Neural crest cell (in vitro differentiated cells): Measurements from ENCODE around the gene SIPA1L3. TPM values are rescaled to one million over a fixed set of nuclear protein-coding genes. Genes with fewer than 3 reads are reported as not detected.

Experiments used
- DNase-seq: peaks from one replicate; pipeline ENCODE4 v3.0.0; 2021; ENCODE audit warnings: low read depth, mixed read lengths, low spot score
- H3K27ac Mint-ChIP-seq: one replicate; pipeline ENCODE4 v1.8.0; 2021; ENCODE audit warnings: mild to moderate bottlenecking, mixed read lengths; ENCODE audit not compliant: unreplicated experiment
- H3K27me3 Mint-ChIP-seq: 2 replicates; pipeline ENCODE4 v1.8.0; 2021; ENCODE audit warnings: low read depth, mild to moderate bottlenecking, mixed read lengths
- H3K36me3 Mint-ChIP-seq: 2 replicates; pipeline ENCODE4 v1.8.0; 2021; ENCODE audit warnings: low read depth, mild to moderate bottlenecking, mixed read lengths
- H3K4me1 Mint-ChIP-seq: 2 replicates; pipeline ENCODE4 v1.8.0; 2021; ENCODE audit warnings: mixed read lengths
- H3K4me3 Mint-ChIP-seq: one replicate; pipeline ENCODE4 v1.8.0; 2021; ENCODE audit warnings: mild to moderate bottlenecking, mixed read lengths
- H3K9me3 Mint-ChIP-seq: 2 replicates; pipeline ENCODE4 v1.8.0; 2021; ENCODE audit warnings: mixed read lengths
- total RNA-seq: library from RNA; stranded (reverse); gene quantifications from 2 replicates; pipeline ENCODE4 v1.2.1, GENCODE V29; 2021
- TF ChIP-seq, protein P1 (sequence below): fragments of 200-600 bp; sonication (generic); conservative IDR thresholded peaks from 2 replicates; pipeline ENCODE4 v1.5.0; 2021; ENCODE audit warnings: antibody characterized with exemption, mild to moderate bottlenecking

The SIPA1L3 gene
- total RNA-seq, 1 donor from 2014 or later: 41.2 TPM

DNA sequence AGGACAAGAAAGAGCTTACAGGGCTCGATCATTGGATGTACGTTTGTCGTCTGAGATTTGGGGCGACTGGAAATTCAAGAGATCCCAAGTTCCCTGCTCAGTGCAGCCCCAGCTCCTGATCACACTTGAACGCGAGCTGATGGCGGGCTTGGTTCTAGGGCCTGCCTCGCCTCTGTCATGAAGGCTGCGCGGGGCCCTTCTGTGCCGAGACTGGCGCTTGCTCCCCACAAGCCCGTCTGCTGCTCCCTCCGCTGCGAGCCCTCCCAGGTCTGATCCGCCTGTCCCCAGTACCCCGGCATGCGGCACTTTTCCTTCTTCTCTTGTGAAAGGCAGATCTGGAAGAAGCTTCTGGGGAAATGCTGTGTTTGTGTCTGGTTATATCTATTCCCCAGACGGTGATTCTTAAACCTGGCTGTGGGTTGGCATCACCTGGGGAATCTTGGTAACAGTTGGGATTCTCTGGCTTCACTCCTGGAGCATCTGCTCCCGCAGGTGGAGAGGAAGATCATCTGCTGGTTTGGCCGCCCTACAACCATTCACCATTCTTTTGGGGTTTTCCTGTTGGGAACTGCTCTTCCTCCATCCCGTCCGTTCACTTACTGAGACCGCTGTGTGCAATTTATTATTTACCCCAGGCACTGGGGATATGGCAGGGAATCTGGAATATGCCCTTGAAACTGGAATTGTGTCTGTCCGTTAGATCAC lies 43.6 kb downstream of the SIPA1L3 start:
- TF ChIP-seq, protein P1, sequence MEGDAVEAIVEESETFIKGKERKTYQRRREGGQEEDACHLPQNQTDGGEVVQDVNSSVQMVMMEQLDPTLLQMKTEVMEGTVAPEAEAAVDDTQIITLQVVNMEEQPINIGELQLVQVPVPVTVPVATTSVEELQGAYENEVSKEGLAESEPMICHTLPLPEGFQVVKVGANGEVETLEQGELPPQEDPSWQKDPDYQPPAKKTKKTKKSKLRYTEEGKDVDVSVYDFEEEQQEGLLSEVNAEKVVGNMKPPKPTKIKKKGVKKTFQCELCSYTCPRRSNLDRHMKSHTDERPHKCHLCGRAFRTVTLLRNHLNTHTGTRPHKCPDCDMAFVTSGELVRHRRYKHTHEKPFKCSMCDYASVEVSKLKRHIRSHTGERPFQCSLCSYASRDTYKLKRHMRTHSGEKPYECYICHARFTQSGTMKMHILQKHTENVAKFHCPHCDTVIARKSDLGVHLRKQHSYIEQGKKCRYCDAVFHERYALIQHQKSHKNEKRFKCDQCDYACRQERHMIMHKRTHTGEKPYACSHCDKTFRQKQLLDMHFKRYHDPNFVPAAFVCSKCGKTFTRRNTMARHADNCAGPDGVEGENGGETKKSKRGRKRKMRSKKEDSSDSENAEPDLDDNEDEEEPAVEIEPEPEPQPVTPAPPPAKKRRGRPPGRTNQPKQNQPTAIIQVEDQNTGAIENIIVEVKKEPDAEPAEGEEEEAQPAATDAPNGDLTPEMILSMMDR: no peak
- H3K4me3 Mint-ChIP-seq: no peak overlapping the region
- H3K27ac Mint-ChIP-seq: peak overlapping the region; percentile 73

DNA sequence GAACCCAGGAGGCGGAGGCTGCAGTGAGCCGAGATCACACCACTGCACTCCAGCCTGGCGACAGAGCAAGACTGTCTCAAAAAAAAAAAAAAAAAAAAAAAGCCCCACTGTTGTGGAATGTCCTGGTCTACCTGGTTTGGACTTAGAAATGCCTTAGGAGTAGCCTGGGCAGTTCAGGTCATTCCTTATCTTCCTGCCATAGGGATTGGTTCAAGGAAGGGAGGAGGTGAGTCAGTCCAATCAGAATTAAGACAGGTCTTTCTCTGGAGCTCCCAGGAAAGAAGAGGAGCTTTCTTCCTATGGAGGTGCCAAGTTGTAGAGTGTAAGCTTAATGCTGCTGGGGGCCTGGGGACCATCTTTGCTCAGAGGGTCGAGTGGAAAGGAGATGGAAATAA lies 44.8 kb downstream of the SIPA1L3 start:
- Mint-ChIP-seq H3K27ac (no peak overlapping the region), H3K27me3 (no peaks in the 10 kb centered on the region), H3K4me1 (peaks cover 35% of the 10 kb centered on the region), H3K36me3 (no peaks in the 10 kb centered on the region), H3K4me3 (no peak overlapping the region), H3K9me3 (no peaks in the 10 kb centered on the region)
- TF ChIP-seq, protein P1: no peak
- DNase-seq: no peak

More for the DNA sequence above, 43.6 kb downstream of the SIPA1L3 start:
- no peaks in the 10 kb centered on the region for H3K27me3 Mint-ChIP-seq
- peaks cover 35% of the 10 kb centered on the region for H3K4me1 Mint-ChIP-seq
- no peaks in the 10 kb centered on the region for H3K36me3 Mint-ChIP-seq
- no peak for DNase-seq
- no peaks in the 10 kb centered on the region for H3K9me3 Mint-ChIP-seq

DNA sequence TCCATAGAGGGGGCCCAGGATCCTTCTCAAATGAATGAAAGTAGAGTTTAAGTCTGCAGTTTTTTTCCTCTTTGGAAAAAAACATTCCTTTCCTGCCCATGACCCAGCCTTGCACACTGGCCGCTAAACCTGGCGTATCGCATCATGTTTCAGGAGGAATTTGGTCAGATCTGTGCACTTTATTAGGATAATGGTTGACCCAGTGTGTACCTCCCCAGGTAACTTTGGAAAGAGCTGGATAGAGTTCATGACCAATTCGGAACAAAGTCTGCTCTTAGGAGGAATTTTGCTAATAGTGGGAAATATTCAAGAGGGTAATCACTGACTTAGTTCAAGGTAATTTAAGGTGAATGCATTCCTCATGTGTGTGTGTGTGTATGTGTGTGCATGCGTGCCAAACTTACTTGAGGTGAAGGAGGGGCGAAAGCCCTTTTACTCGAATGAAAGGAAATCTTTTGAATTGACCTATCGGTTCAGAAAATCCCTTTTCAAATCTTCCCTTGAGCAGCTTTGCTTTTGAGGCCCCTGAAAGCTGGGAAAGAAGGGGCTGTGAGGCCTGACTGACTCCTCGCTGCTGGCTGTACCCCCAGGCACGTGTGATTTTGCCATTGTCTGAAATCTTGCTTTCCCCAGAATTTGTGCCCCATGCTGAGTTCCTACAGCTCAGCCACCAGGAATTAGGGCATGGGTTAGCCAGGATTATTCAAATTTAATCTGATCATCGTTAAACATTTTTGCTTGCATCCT lies 46.3 kb downstream of the SIPA1L3 start:
- H3K36me3 Mint-ChIP-seq: no peaks in the 10 kb centered on the region
- H3K9me3 Mint-ChIP-seq: no peaks in the 10 kb centered on the region
- TF ChIP-seq, protein P1: no peak
- peak overlapping the region; percentile 91 for H3K27ac Mint-ChIP-seq
- H3K27me3 Mint-ChIP-seq: no peaks in the 10 kb centered on the region
- H3K4me1 Mint-ChIP-seq: peaks cover 25% of the 10 kb centered on the region
- H3K4me3 Mint-ChIP-seq: no peak overlapping the region
- no peak for DNase-seq

DNA sequence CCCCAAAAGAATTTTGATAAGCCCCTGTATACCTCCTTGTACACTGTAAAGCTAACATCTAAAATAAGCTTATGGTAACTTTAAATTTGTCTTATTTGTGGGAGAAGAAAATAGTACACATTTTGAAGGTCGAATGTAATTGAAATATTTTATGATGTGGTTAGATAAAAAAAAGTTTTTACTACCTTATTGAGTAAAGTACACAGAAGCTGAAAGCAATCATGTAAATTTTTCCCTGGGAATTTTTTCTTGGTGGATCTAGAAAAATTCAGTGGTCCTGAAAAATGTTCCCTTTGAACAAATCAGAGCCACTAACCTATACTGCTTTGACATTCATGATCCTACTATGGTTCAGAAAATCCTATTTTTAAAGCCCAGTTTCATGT lies 46.9 kb downstream of the SIPA1L3 start:
- peaks cover 4% of the 10 kb centered on the region for H3K36me3 Mint-ChIP-seq
- DNase-seq: no peak
- H3K27me3 Mint-ChIP-seq: no peaks in the 10 kb centered on the region
- peak overlapping the region; percentile 91 for H3K27ac Mint-ChIP-seq
- peaks cover 21% of the 10 kb centered on the region for H3K4me1 Mint-ChIP-seq
- peaks cover 2% of the 10 kb centered on the region for H3K9me3 Mint-ChIP-seq
- H3K4me3 Mint-ChIP-seq: no peak overlapping the region
- TF ChIP-seq, protein P1: no peak

DNA sequence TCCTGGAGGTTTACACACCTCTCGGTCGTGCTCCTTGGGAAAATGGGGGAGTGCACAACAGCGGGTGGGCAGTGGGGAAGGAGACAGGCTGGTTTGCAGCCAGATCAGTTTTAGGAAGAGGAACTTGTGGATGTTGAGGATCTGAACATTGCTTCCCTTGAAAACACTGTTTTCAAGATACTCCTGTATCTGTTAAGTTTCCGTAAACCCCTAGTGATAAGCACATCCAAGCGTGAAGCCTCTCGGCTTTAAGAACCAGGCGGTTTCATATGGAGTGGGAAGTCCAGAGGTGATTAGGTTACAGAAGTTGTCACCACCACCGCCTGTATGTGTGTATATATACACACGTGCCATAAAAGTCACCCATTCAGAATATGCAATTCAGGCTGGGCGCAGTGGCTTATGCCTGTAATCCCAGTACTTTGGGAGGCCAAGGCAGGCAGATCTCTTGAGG lies 47.4 kb downstream of the SIPA1L3 start:
- Mint-ChIP-seq H3K36me3 (peaks cover 9% of the 10 kb centered on the region), H3K4me3 (no peak overlapping the region), H3K27ac (peak overlapping the region; percentile 81), H3K27me3 (no peaks in the 10 kb centered on the region), H3K9me3 (peaks cover 2% of the 10 kb centered on the region), H3K4me1 (peaks cover 21% of the 10 kb centered on the region)
- TF ChIP-seq, protein P1: no peak
- DNase-seq: no peak
